ENCODE data around the gene TPM4. TPM values are rescaled to one million over a fixed set of nuclear protein-coding genes. Genes with fewer than 3 reads are reported as not detected.

TPM4 gene
- total RNA-seq, 2 donors from 2014 or later: 964 to 1,096 TPM

DNA sequence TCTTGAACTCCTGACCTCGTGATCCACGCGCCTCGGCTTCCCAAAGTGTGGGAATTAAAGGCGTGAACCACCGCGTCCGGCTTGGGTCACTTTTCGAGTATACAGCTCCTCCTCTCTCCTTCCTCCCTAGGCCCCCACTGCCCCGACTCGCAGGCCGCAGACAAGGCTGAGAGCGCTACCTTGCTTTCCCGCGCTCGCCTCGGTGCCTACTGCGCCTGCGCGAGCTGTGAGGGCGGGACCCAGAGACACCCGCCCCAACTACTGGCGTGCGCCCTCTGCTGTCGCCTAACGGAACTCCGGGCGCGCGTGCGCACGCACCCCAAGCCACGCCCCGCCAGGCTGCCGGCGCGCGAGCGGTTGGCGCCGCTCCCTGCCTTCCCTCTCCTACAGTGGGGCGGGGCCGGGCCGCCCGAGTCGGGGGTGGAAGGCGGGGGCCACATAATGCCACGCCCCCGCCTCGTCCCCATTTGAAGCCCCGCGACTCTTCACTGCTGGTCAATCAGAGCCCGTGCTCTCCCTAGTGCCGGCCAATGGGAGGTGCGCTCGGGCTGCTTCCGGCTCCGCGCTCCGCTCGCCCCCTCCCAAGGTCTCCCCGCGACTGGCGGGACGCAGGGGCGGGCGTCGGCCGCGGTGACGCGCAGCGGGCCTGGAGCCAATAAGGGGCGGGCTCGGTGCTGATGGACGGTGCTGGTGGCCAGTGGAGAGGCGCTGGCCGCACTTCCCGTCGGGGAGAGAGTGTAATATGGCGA, 35.0 kb downstream of the TPM4 start, which contains the start of gene RAB8A:
Gene RAB8A (plus strand): TSS at position 730 of the 749 bp plus-strand sequence. CDS start 13 bp downstream, at position 743.
- peak within 1 kb of the TSS; percentile 76 to 95 for H3K27ac ChIP-seq
- H3K36me3 ChIP-seq: no peaks in the 10 kb centered on the region
- H3K27me3 ChIP-seq (replicated peaks; ENCODE audit: insufficient read depth): no peaks in the 10 kb centered on the region
- peaks cover 14 to 36% of the 10 kb centered on the region in 2 donors for H3K4me1 ChIP-seq (ENCODE audit: control insufficient read depth in 1 of 2, low read depth in 2 of 2)
- TF ChIP-seq, protein P1, sequence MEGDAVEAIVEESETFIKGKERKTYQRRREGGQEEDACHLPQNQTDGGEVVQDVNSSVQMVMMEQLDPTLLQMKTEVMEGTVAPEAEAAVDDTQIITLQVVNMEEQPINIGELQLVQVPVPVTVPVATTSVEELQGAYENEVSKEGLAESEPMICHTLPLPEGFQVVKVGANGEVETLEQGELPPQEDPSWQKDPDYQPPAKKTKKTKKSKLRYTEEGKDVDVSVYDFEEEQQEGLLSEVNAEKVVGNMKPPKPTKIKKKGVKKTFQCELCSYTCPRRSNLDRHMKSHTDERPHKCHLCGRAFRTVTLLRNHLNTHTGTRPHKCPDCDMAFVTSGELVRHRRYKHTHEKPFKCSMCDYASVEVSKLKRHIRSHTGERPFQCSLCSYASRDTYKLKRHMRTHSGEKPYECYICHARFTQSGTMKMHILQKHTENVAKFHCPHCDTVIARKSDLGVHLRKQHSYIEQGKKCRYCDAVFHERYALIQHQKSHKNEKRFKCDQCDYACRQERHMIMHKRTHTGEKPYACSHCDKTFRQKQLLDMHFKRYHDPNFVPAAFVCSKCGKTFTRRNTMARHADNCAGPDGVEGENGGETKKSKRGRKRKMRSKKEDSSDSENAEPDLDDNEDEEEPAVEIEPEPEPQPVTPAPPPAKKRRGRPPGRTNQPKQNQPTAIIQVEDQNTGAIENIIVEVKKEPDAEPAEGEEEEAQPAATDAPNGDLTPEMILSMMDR (IDR thresholded peaks at IDR 0.05): peak; percentile 99
- no peaks in the 10 kb centered on the region for H3K9me3 ChIP-seq
- peak within 1 kb of the TSS; percentile 87 for H3K4me3 ChIP-seq
- DNase-seq (ENCODE audit: low spot score) (peak; percentile 96), ATAC-seq (ENCODE audit: insufficient number of reproducible peaks, low FRiP score, low read depth) (peak; percentile 97)

GRCh38 chr19:16111909-16112752, 35.8 kb downstream of the TPM4 start:
- DNase-seq (ENCODE audit: low spot score): no peak
- no peak for ATAC-seq (ENCODE audit: insufficient number of reproducible peaks, low FRiP score, low read depth)
- Histone ChIP-seq H3K36me3 (no peaks in the 10 kb centered on the region), H3K4me1 (ENCODE audit: control insufficient read depth in 1 of 2, low read depth in 2 of 2) (peaks cover 14 to 36% of the 10 kb centered on the region in 2 donors), H3K27ac (peak overlapping the region; percentile 76 to 95), H3K27me3 (replicated peaks; ENCODE audit: insufficient read depth) (no peaks in the 10 kb centered on the region), H3K4me3 (peak overlapping the region; percentile 87), H3K9me3 (no peaks in the 10 kb centered on the region)
- TF ChIP-seq, protein P1 (IDR thresholded peaks at IDR 0.05): no peak

DNA sequence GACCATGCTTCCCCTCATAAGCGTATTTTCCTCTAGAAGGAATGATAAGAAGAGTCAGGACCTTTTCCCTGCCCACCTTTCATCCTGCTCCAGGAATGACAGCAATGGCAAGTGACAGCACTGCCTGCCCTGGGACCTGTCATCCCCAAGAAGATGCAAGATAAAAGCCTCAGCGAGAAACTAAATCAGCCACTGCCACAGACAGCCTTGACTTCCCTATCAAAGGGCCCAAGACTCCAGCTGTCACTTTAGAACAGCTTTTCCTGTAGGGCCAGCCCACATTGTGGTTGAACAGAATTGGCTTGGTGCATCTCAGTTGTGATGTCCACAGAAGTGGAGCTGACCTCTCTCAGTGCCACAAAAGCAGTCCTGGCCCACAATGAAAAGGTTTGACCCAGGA, 36.5 kb downstream of the TPM4 start:
- Histone ChIP-seq H3K27ac (no peak overlapping the region), H3K36me3 (peaks cover 2% of the 10 kb centered on the region), H3K4me1 (ENCODE audit: control insufficient read depth in 1 of 2, low read depth in 2 of 2) (peaks cover 14 to 36% of the 10 kb centered on the region in 2 donors), H3K27me3 (replicated peaks; ENCODE audit: insufficient read depth) (no peaks in the 10 kb centered on the region), H3K9me3 (no peaks in the 10 kb centered on the region), H3K4me3 (peak overlapping the region; percentile 87)
- TF ChIP-seq, protein P1 (IDR thresholded peaks at IDR 0.05): no peak
- no peak for ATAC-seq (ENCODE audit: insufficient number of reproducible peaks, low FRiP score, low read depth)
- DNase-seq (ENCODE audit: low spot score): no peak

- TF ChIP-seq, protein P1 (IDR thresholded peaks at IDR 0.05): no peak
- Histone ChIP-seq H3K27me3 (replicated peaks; ENCODE audit: insufficient read depth) (no peaks in the 10 kb centered on the region), H3K4me1 (ENCODE audit: control insufficient read depth in 1 of 2, low read depth in 2 of 2) (peaks cover 14 to 36% of the 10 kb centered on the region in 2 donors), H3K4me3 (no peak overlapping the region), H3K27ac (no peak overlapping the region), H3K36me3 (peaks cover 10% of the 10 kb centered on the region), H3K9me3 (no peaks in the 10 kb centered on the region)
- ATAC-seq (ENCODE audit: insufficient number of reproducible peaks, low FRiP score, low read depth): no peak
- no peak for DNase-seq (ENCODE audit: low spot score)
Observed at GRCh38 chr19:16113727-16114126, 37.4 kb downstream of the TPM4 start.
